Spleen (tissue), 11 donors: ENCODE results near the gene RHOT2. TPM values are rescaled to one million over a fixed set of nuclear protein-coding genes. Genes with fewer than 3 reads are reported as not detected.
A peak's percentile ranks its signal among the peaks of the same experiment; 100 is the strongest.

Source experiments
- DNase-seq: peaks from one replicate; pipeline ENCODE4 v3.0.0-alpha.2; 2020
- H3K27ac ChIP-seq, 8 donors: fragments of 200-600 bp; sonication (generic) in 7 of 8; 1 replicate in 4 of 8; 2 replicates in 4 of 8; pipeline versions ENCODE4 v1.5.0 to v1.8.0; 2016 to 2021; ENCODE audit warnings: inconsistent platforms in 4 of 8, mild to moderate bottlenecking in 4 of 8, moderate library complexity in 1 of 8
- H3K27me3 ChIP-seq, 7 donors: fragments of 200-600 bp; sonication (generic) in 6 of 7; replicated peaks in 1 of 7; 1 replicate in 4 of 7; 2 replicates in 3 of 7; pipeline versions ENCODE4 v1.5.0 to v1.8.0; 2016 to 2021; ENCODE audit warnings: inconsistent platforms in 3 of 7, mild to moderate bottlenecking in 1 of 7
- H3K36me3 ChIP-seq, 6 donors: fragments of 200-600 bp; sonication (generic) in 5 of 6; 1 replicate in 4 of 6; 2 replicates in 2 of 6; pipeline versions ENCODE4 v1.5.0 to v1.8.0; 2016 to 2021; ENCODE audit warnings: inconsistent platforms in 2 of 6
- H3K4me1 ChIP-seq, 6 donors: fragments of 200-600 bp; sonication (generic) in 5 of 6; 1 replicate in 3 of 6; 2 replicates in 3 of 6; pipeline versions ENCODE4 v1.5.0 to v1.8.0; 2016 to 2021; ENCODE audit warnings: inconsistent platforms in 3 of 6
- H3K4me3 ChIP-seq, 8 donors: fragments of 200-600 bp; sonication (generic) in 7 of 8; 1 replicate in 4 of 8; 2 replicates in 4 of 8; pipeline versions ENCODE4 v1.5.0 to v1.8.0; 2016 to 2021; ENCODE audit warnings: inconsistent platforms in 4 of 8, mild to moderate bottlenecking in 4 of 8, moderate library complexity in 2 of 8
- H3K9me3 ChIP-seq, 8 donors: fragments of 200-600 bp; sonication (generic) in 7 of 8; 1 replicate in 4 of 8; 2 replicates in 4 of 8; pipeline versions ENCODE4 v1.5.0 to v1.8.0; 2016 to 2021; ENCODE audit warnings: inconsistent platforms in 4 of 8
- POLR2A ChIP-seq, 3 donors: fragments of 450-650 bp; IDR thresholded peaks; one replicate each; pipeline ENCODE4 v1.5.1; 2017; ENCODE audit warnings: antibody characterized with exemption in 3 of 3, mild to moderate bottlenecking in 1 of 3
- POLR2AphosphoS5 ChIP-seq, 3 donors: sonication (generic); formaldehyde crosslinking; IDR thresholded peaks; one replicate each; pipeline ENCODE4 v1.5.1; 2017; ENCODE audit warnings: antibody characterized with exemption in 3 of 3
- WGBS, 5 donors: extraction: QIAGEN DNeasy Blood & Tissue Kit in 3 of 5; methylation state at CpG; one replicate each; pipeline versions ENCODE4 v1.1.5 to v1.1.7; 2013 to 2018; 5-methylcytosine and 5-hydroxymethylcytosine counted together
- intact Hi-C: fragments of 100-400 bp; cut with DNase I; formaldehyde crosslinking; loops from one replicate; pipeline ENCODE4 v1.15.0; 2023; ENCODE audit warnings: low total_unique reads
- polyA plus RNA-seq, 3 donors: library from polyadenylated mRNA; stranded (reverse); fragments of 200-250 nt; gene quantifications; one replicate each; pipeline ENCODE4 v1.2.1, GENCODE V29; 2013
- total RNA-seq, 7 donors: library from RNA; depleted of rRNA in 3 of 7; stranded (reverse); fragments of >200 nt in 3 of 7; fragmentation: NEBNext Ultra II Directional in 4 of 7; extraction: Animal tissue kit (Norgen Biotek cat#: 25700) in 4 of 7; gene quantifications; one replicate each; pipeline versions ENCODE4 v1.1.0 to v1.2.1, GENCODE V29; 2016 to 2021
- TF ChIP-seq, protein P1 (sequence below), 11 experiments: fragments of 200-600 bp in 7 of 11; fragments of 450-650 bp in 4 of 11; sonication (generic) in 4 of 11; IDR thresholded peaks in 8 of 11; conservative IDR thresholded peaks in 3 of 11; 1 replicate in 7 of 11; 2 replicates in 4 of 11; pipeline versions ENCODE4 v1.4.0 to v1.8.0; 2016 to 2021; ENCODE audit warnings: antibody characterized with exemption in 11 of 11, inconsistent platforms in 4 of 11, mild to moderate bottlenecking in 1 of 11
- donor health status: healthy with polysubstance abuse.
- donor health status: DM: no; HTN: no; CAD: no; lungs with moderate emphysema.
- donor health status: DM: no; HTN: no; CAD: no.
- donor health status: Bipolar disorder and iron deficiency.
- donor health status: healthy.
- donor health status: DM: no; HTN: no; CAD: no.
- donor health status: DM: yes; HTN: yes; CAD: no.

The RHOT2 gene
- total and polyA plus RNA-seq, 10 donors: 71.3 to 309 (median 137) TPM

DNA sequence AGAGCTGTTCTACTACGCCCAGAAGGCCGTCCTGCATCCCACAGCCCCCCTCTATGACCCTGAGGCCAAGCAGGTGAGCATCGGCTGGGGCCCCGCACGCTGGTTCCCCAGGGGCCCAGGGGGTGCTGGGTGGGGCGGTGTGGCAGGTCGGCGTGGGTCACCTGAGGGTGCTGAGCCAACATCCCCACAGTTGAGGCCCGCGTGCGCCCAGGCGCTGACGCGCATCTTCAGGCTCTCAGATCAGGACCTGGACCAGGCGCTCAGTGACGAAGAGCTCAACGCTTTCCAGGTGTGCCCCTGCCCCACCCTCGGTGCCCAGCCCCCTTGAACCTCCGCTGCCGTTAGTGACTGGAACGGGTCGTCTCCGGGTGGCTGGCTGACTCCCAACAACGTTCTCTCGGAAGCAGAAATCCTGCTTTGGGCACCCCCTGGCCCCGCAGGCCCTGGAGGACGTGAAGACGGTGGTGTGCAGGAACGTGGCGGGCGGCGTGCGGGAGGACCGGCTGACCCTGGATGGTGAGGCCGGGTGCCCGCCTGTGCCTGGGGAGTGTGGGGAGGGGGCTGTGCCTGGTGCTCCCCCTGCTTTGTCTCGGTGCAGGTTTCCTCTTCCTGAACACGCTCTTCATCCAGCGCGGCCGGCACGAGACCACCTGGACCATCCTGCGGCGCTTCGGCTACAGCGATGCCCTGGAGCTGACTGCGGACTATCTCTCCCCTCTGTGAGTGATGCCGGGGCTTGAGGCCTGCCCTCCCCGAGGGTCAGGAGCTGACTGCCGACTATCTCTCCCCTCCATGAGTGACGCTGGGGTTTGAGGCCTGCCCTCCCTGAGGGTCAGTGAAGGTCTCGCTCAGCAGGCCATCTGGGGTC is 2.8 kb downstream of the RHOT2 start:
- Histone ChIP-seq H3K4me3 (no peak overlapping the region), H3K4me1 (peaks cover 24 to 66% (median 47%) of the 10 kb centered on the region in 6 donors), H3K27ac (no peak overlapping the region), H3K36me3 (peaks cover 0 to 57% (median 45%) of the 10 kb centered on the region in 6 donors), H3K27me3 (peaks cover 0 to 15% (median 5%) of the 10 kb centered on the region in 7 donors), H3K9me3 (no peaks in the 10 kb centered on the region)
- intact Hi-C loops: no loop called here
- 93 to 97% (median 94%) methylated on average over 48 to 52 of the region's 52 CpGs for WGBS, 5 donors
- DNase-seq: no peak
- TF ChIP-seq POLR2A (IDR thresholded peaks at IDR 0.05): no peak
- peak in 1 of 3 donors; percentile 21 for TF ChIP-seq POLR2AphosphoS5 (IDR thresholded peaks at IDR 0.05)

DNA sequence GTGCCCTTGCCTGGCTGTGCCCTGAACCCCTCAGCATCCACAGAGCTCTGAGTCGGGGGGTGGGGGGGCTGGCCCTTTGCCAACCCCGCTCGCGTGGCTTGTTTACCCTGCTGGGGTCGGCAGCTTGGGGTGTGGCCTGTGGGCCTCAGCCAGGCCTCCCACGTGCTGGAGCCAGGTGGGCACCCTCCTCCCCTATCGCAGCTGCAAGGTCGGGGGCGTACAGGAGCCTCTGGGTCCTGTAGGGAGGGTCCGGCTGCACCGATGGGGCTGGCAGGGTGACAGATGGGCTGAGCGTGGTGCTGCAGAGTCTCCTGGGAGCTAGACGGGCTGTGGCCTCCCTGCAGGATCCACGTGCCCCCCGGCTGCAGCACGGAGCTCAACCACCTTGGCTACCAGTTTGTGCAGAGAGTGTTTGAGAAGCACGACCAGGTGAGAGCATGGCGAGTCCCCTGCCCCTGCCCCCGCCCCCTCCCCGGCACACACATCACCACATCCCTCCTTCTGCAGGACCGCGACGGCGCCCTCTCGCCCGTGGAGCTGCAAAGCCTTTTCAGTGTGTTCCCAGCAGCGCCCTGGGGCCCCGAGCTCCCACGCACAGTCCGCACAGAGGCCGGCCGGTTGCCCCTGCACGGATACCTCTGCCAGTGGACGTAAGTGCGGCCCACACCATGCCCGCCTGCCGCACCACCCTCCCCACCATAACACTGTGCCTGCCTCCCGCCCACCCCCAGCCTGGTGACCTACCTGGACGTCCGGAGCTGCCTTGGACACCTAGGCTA is 3.6 kb downstream of the RHOT2 start:
- peaks cover 0 to 23% (median 7%) of the 10 kb centered on the region in 7 donors for H3K27me3 ChIP-seq
- H3K9me3 ChIP-seq: no peaks in the 10 kb centered on the region
- peaks cover 28 to 71% (median 51%) of the 10 kb centered on the region in 6 donors for H3K4me1 ChIP-seq
- TF ChIP-seq POLR2A (IDR thresholded peaks at IDR 0.05): no peak
- intact Hi-C loops: no loop called here
- H3K4me3 ChIP-seq: no peak overlapping the region
- DNase-seq: no peak
- peaks cover 0 to 57% (median 45%) of the 10 kb centered on the region in 6 donors for H3K36me3 ChIP-seq
- 88 to 97% (median 90%) methylated on average over 13 to 40 of the region's 40 CpGs for WGBS, 5 donors
- no peak overlapping the region for H3K27ac ChIP-seq

DNA sequence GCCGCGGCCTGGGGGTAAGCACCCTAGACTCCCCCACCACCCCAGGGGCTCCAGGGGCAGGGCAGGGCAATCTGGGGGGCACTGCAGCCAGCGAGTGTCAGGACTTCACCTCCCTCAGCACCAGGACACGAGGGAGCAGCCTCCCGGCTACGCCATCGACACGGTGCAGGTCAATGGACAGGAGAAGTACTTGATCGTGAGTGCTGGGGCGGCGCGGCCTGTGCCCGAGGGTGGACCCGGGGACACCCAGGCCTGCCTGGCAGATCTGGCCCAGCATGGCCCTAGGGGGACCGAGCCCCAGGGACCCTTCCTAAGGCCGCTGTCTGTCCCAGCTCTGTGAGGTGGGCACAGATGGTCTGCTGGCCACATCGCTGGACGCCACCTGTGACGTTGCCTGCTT is 4.4 kb downstream of the RHOT2 start:
- intact Hi-C loops: no loop called here
- peaks cover 24 to 71% (median 49%) of the 10 kb centered on the region in 6 donors for H3K4me1 ChIP-seq
- 82 to 98% (median 96%) methylated on average over 7 to 19 of the region's 19 CpGs for WGBS, 5 donors
- no peak for TF ChIP-seq POLR2AphosphoS5 (IDR thresholded peaks at IDR 0.05)
- no peak overlapping the region for H3K27ac ChIP-seq
- no peaks in the 10 kb centered on the region for H3K9me3 ChIP-seq
- H3K27me3 ChIP-seq: peaks cover 0 to 31% (median 15%) of the 10 kb centered on the region in 7 donors
- DNase-seq: no peak
- peaks cover 0 to 57% (median 45%) of the 10 kb centered on the region in 6 donors for H3K36me3 ChIP-seq
- no peak overlapping the region for H3K4me3 ChIP-seq

DNA sequence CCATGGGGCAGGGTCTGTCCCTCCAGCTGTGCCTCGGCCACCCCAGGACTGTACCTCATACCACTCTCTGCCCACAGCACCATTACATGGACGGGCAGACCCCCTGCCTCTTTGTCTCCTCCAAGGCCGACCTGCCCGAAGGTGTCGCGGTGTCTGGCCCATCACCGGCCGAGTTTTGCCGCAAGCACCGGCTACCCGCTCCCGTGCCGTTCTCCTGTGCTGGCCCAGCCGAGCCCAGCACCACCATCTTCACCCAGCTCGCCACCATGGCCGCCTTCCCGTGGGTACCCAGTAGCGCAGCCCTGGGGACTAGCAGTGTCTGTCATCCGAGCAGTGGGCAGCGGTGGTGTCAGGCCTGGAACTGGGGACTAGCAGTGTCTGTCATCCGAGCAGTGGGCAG is 4.9 kb downstream of the RHOT2 start:
- intact Hi-C loops: no loop called here
- Histone ChIP-seq H3K27ac (no peak overlapping the region), H3K36me3 (peaks cover 0 to 57% (median 45%) of the 10 kb centered on the region in 6 donors), H3K9me3 (no peaks in the 10 kb centered on the region), H3K4me3 (no peak overlapping the region), H3K4me1 (peaks cover 21 to 70% (median 45%) of the 10 kb centered on the region in 6 donors), H3K27me3 (peaks cover 0 to 36% (median 15%) of the 10 kb centered on the region in 7 donors)
- 92 to 97% (median 96%) methylated on average over 17 to 21 of the region's 21 CpGs for WGBS, 5 donors
- TF ChIP-seq POLR2AphosphoS5 (IDR thresholded peaks at IDR 0.05) (no peak), POLR2A (IDR thresholded peaks at IDR 0.05) (no peak)
- TF ChIP-seq, protein P1, sequence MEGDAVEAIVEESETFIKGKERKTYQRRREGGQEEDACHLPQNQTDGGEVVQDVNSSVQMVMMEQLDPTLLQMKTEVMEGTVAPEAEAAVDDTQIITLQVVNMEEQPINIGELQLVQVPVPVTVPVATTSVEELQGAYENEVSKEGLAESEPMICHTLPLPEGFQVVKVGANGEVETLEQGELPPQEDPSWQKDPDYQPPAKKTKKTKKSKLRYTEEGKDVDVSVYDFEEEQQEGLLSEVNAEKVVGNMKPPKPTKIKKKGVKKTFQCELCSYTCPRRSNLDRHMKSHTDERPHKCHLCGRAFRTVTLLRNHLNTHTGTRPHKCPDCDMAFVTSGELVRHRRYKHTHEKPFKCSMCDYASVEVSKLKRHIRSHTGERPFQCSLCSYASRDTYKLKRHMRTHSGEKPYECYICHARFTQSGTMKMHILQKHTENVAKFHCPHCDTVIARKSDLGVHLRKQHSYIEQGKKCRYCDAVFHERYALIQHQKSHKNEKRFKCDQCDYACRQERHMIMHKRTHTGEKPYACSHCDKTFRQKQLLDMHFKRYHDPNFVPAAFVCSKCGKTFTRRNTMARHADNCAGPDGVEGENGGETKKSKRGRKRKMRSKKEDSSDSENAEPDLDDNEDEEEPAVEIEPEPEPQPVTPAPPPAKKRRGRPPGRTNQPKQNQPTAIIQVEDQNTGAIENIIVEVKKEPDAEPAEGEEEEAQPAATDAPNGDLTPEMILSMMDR (IDR thresholded peaks at IDR 0.05 in 8 of 11, conservative IDR thresholded peaks at IDR 0.05 in 3 of 11): no peak
- DNase-seq: no peak

DNA sequence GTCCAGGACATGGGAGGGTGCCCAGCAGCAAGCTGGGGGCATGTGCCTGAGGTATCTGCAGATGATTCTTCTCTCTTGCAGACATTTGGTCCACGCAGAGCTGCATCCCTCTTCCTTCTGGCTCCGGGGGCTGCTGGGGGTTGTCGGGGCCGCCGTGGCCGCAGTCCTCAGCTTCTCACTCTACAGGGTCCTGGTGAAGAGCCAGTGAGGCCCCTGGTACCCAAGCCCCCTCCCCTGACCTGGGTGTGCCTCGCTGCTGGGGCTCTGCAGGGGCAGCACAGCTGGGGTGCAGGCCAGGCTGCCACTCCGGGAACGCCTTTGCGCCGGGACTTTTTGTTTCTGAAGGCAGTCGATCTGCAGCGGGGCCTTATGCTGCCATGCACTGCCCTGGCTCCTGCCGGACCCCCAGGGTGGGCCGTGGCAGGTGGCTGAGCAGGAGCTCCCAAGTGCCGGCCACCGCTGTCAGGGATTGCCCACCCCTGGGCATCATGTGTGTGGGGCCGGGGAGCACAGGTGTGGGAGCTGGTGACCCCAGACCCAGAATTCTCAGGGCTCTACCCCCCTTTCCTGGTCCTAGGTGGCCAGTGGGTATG is 5.6 kb downstream of the RHOT2 start:
- 89 to 96% (median 94%) methylated on average over 5 to 18 of the region's 18 CpGs for WGBS, 5 donors
- intact Hi-C loops: no loop called here
- H3K9me3 ChIP-seq: no peaks in the 10 kb centered on the region
- no peak overlapping the region for H3K4me3 ChIP-seq
- peaks cover 21 to 68% (median 41%) of the 10 kb centered on the region in 6 donors for H3K4me1 ChIP-seq
- H3K36me3 ChIP-seq: peaks cover 0 to 57% (median 45%) of the 10 kb centered on the region in 6 donors
- H3K27ac ChIP-seq: peak overlapping the region in 5 of 8 donors; percentile 37 to 61 (median 46)
- DNase-seq: no peak
- TF ChIP-seq, protein P1 (IDR thresholded peaks at IDR 0.05 in 8 of 11, conservative IDR thresholded peaks at IDR 0.05 in 3 of 11): no peak
- TF ChIP-seq POLR2A (IDR thresholded peaks at IDR 0.05) (no peak), POLR2AphosphoS5 (IDR thresholded peaks at IDR 0.05) (peak in 1 of 3 donors; percentile 16)
- peaks cover 0 to 39% (median 15%) of the 10 kb centered on the region in 7 donors for H3K27me3 ChIP-seq
